H1 (cell line): ENCODE results near the gene RRM2. TPM values are rescaled to one million over a fixed set of nuclear protein-coding genes. Genes with fewer than 3 reads are reported as not detected.
A peak's percentile ranks its signal among the peaks of the same experiment; 100 is the strongest.

Source experiments
- CTCF ChIA-PET: fragments of 300-600 bp; sonication (Branson Sonifier 250); formaldehyde crosslinking; loops from one replicate; lab custom pipeline; 2021; ENCODE audit not compliant: partially characterized antibody; lab: Charles Lee
- POLR2A ChIA-PET: fragments of 300-600 bp; sonication (Branson Sonifier 250); formaldehyde crosslinking; loops from one replicate; lab custom pipeline; 2021; ENCODE audit warnings: inconsistent platforms; ENCODE audit not compliant: partially characterized antibody; lab: Charles Lee
- DNase-seq, 2 experiments: peaks; one replicate each; pipeline versions ENCODE4 v3.0.0 to v3.0.0-alpha.2; 2010 to 2022; ENCODE audit warnings: low spot score in 2 of 2, low read depth in 1 of 2, mixed read lengths in 1 of 2
- FAIRE-seq: peaks from 2 replicates; lab custom pipeline; 2011; peaks lifted over from hg19 to GRCh38; lab: Jason Lieb, UNC
- H2AFZ ChIP-seq: 2 replicates; pipeline ENCODE4 v1.8.1; 2012; ENCODE audit warnings: low read length, inconsistent platforms
- H2AK5ac ChIP-seq: 2 replicates; pipeline ENCODE4 v1.6.1; 2013; ENCODE audit warnings: low read depth, low read length
- H2BK120ac ChIP-seq: replicated peaks from 2 replicates; pipeline ENCODE3; 2013; ENCODE audit warnings: low read depth, low read length, inconsistent platforms
- H2BK12ac ChIP-seq: 2 replicates; pipeline ENCODE4 v1.6.1; 2013; ENCODE audit warnings: low read depth, low read length
- H2BK15ac ChIP-seq: 2 replicates; pipeline ENCODE4 v1.6.1; 2013; ENCODE audit warnings: low read length
- H2BK20ac ChIP-seq: 2 replicates; pipeline ENCODE4 v1.6.1; 2013; ENCODE audit warnings: low read length
- H2BK5ac ChIP-seq: 2 replicates; pipeline ENCODE4 v1.6.1; 2013; ENCODE audit warnings: low read depth, low read length
- H3K14ac ChIP-seq: 2 replicates; pipeline ENCODE4 v1.6.1; 2013; ENCODE audit warnings: inconsistent platforms; ENCODE audit not compliant: insufficient read length
- H3K18ac ChIP-seq: 2 replicates; pipeline ENCODE4 v1.6.1; 2013; ENCODE audit warnings: low read length; ENCODE audit errors: extremely low read depth
- H3K23ac ChIP-seq: 2 replicates; pipeline ENCODE4 v1.6.1; 2013; ENCODE audit warnings: inconsistent platforms; ENCODE audit not compliant: insufficient read length
- H3K23me2 ChIP-seq: 2 replicates; pipeline ENCODE4 v1.6.1; 2013; ENCODE audit warnings: low read depth, low read length
- H3K27ac ChIP-seq: 2 replicates; pipeline ENCODE4 v1.6.1; 2011; ENCODE audit warnings: low read depth, low read length, inconsistent platforms
- H3K27me3 ChIP-seq, 4 experiments: replicated peaks in 1 of 4; 1 replicate in 1 of 4; 2 replicates in 3 of 4; pipeline versions ENCODE4 v1.6.1 to v1.8.1; 2011 to 2013; ENCODE audit warnings: low read length in 3 of 4, mild to moderate bottlenecking in 3 of 4, inconsistent platforms in 2 of 4, mixed read lengths in 2 of 4, moderate library complexity in 1 of 4; ENCODE audit not compliant: control insufficient read depth in 3 of 4, insufficient read depth in 3 of 4; ENCODE audit errors: extremely low read depth in 1 of 4
- H3K36me3 ChIP-seq, 4 experiments: 2 replicates each; pipeline versions ENCODE4 v1.6.1 to v1.8.1; 2011 to 2013; ENCODE audit warnings: mild to moderate bottlenecking in 4 of 4, low read length in 3 of 4, moderate library complexity in 2 of 4, control low read depth in 1 of 4, inconsistent platforms in 1 of 4; ENCODE audit not compliant: insufficient read depth in 4 of 4, control insufficient read depth in 2 of 4
- H3K4ac ChIP-seq: replicated peaks from 2 replicates; pipeline ENCODE3; 2013; ENCODE audit warnings: low read length, low read depth, mixed read lengths, inconsistent platforms; ENCODE audit not compliant: insufficient read length
- H3K4me1 ChIP-seq, 4 experiments: replicated peaks in 1 of 4; 1 replicate in 1 of 4; 2 replicates in 3 of 4; pipeline versions ENCODE4 v1.6.1 to v1.8.1; 2011 to 2013; ENCODE audit warnings: low read length in 3 of 4, inconsistent platforms in 2 of 4, mixed read lengths in 1 of 4; ENCODE audit not compliant: insufficient read depth in 4 of 4, control insufficient read depth in 3 of 4
- H3K4me2 ChIP-seq, 2 experiments: 2 replicates each; pipeline versions ENCODE4 v1.6.1 to v1.8.1; 2011 to 2013; ENCODE audit warnings: low read depth in 2 of 2, low read length in 2 of 2, control low read depth in 1 of 2, inconsistent platforms in 1 of 2, mild to moderate bottlenecking in 1 of 2; ENCODE audit not compliant: insufficient read depth in 1 of 2
- H3K4me3 ChIP-seq, 4 experiments: fragments of 200-600, 300-600 bp in 1 of 4; sonication (generic), shearing (Covaris generic), sonication (Bioruptor Twin) in 1 of 4; 2 replicates each; pipeline versions ENCODE4 v1.5.1 to v1.8.1; 2011 to 2016; ENCODE audit warnings: low read length in 4 of 4, low read depth in 3 of 4, control low read depth in 2 of 4, inconsistent platforms in 2 of 4, mild to moderate bottlenecking in 2 of 4, mixed read lengths in 1 of 4, moderate library complexity in 1 of 4; ENCODE audit not compliant: insufficient read depth in 2 of 4; ENCODE audit errors: extremely low read depth in 1 of 4
- H3K56ac ChIP-seq: replicated peaks from 2 replicates; pipeline ENCODE3; 2013; ENCODE audit warnings: low read depth, mild to moderate bottlenecking, mixed read lengths, low read length, inconsistent platforms; ENCODE audit not compliant: insufficient read length
- H3K79me1 ChIP-seq: 2 replicates; pipeline ENCODE4 v1.6.1; 2013; ENCODE audit warnings: low read depth, low read length, control low read depth
- H3K79me2 ChIP-seq, 2 experiments: 2 replicates each; pipeline versions ENCODE4 v1.6.1 to v1.8.1; 2012 to 2013; ENCODE audit warnings: low read length in 2 of 2, mild to moderate bottlenecking in 2 of 2, inconsistent platforms in 1 of 2; ENCODE audit not compliant: insufficient read depth in 2 of 2, control insufficient read depth in 1 of 2
- H3K9ac ChIP-seq, 4 experiments: replicated peaks in 1 of 4; 1 replicate in 1 of 4; 2 replicates in 3 of 4; pipeline versions ENCODE4 v1.6.1 to v1.8.1; 2011 to 2013; ENCODE audit warnings: low read depth in 3 of 4, low read length in 3 of 4, control low read depth in 2 of 4, mild to moderate bottlenecking in 2 of 4, moderate library complexity in 2 of 4, inconsistent platforms in 1 of 4; ENCODE audit errors: extremely low read depth in 1 of 4
- H3K9me3 ChIP-seq, 2 experiments: 2 replicates each; pipeline versions ENCODE4 v1.6.1 to v1.8.1; 2012 to 2013; ENCODE audit warnings: mild to moderate bottlenecking in 2 of 2, moderate library complexity in 2 of 2, control low read depth in 1 of 2, inconsistent platforms in 1 of 2, low read depth in 1 of 2, low read length in 1 of 2, mixed read lengths in 1 of 2; ENCODE audit not compliant: insufficient read depth in 2 of 2
- H4K20me1 ChIP-seq, 2 experiments: replicated peaks in 1 of 2; 2 replicates each; pipeline versions ENCODE3 to v1.8.1; 2011 to 2013; ENCODE audit warnings: inconsistent platforms in 2 of 2, low read length in 2 of 2, mild to moderate bottlenecking in 1 of 2; ENCODE audit not compliant: insufficient read depth in 2 of 2, control insufficient read depth in 1 of 2
- H4K5ac ChIP-seq: 2 replicates; pipeline ENCODE4 v1.6.1; 2013; ENCODE audit warnings: low read length, low read depth, mixed read lengths, inconsistent platforms; ENCODE audit not compliant: insufficient read length
- H4K8ac ChIP-seq: 2 replicates; pipeline ENCODE4 v1.8.0; 2013; ENCODE audit warnings: mild to moderate bottlenecking, moderate library complexity, low read length, inconsistent platforms; ENCODE audit not compliant: insufficient read depth; ENCODE audit errors: extremely low read depth
- H4K91ac ChIP-seq: replicated peaks from 2 replicates; pipeline ENCODE3; 2013; ENCODE audit warnings: low read length, mixed read lengths, inconsistent platforms; ENCODE audit not compliant: insufficient read length
- EP300 ChIP-seq, 2 experiments: IDR thresholded peaks; 1 replicate in 1 of 2; 2 replicates in 1 of 2; pipeline ENCODE4 v1.6.1; 2011 to 2012; ENCODE audit warnings: low read depth in 2 of 2, low read length in 2 of 2, mild to moderate bottlenecking in 2 of 2, borderline replicate concordance in 1 of 2, inconsistent platforms in 1 of 2, moderate library complexity in 1 of 2
- MAFK ChIP-seq: IDR thresholded peaks from 2 replicates; pipeline ENCODE4 v1.6.1; 2012; ENCODE audit warnings: low read depth, mild to moderate bottlenecking, improper control_type of control experiment, low read length
- TAF7 ChIP-seq: optimal IDR thresholded peaks from 2 replicates; pipeline ENCODE3; 2011; ENCODE audit warnings: low read depth, mild to moderate bottlenecking, inconsistent platforms, low read length, moderate library complexity, borderline replicate concordance
- WGBS, 2 experiments: shearing (Covaris generic) in 1 of 2; methylation state at CpG; one replicate each; pipeline versions ENCODE4 v1.1.6 to v1.1.7; 2013 to 2015; ENCODE audit warnings: low lambda C conversion rate in 2 of 2, mixed read lengths in 2 of 2, inconsistent platforms in 1 of 2, low coverage in 1 of 2, missing lambda C conversion rate in 1 of 2; ENCODE audit not compliant: insufficient replicate concordance in 2 of 2, insufficient coverage in 1 of 2, insufficient read length in 1 of 2; ENCODE audit errors: extremely low coverage in 1 of 2, missing lambda C conversion rate in 1 of 2; 5-methylcytosine and 5-hydroxymethylcytosine counted together
- polyA plus RNA-seq, 7 experiments: library from polyadenylated mRNA; depleted of rRNA in 3 of 7; stranded (reverse) in 5 of 7; unstranded in 2 of 7; fragments of >200 nt in 5 of 7; fragments of 200-250 nt in 2 of 7; gene quantifications; 1 replicate in 5 of 7; 2 replicates in 1 of 7; 4 replicates in 1 of 7; pipeline versions ENCODE4 v1.2.1 to v1.2.3, GENCODE V29; 2011 to 2013; ENCODE audit warnings: missing spikeins in 2 of 7, mixed read lengths in 2 of 7
- total RNA-seq: library from RNA; stranded (reverse); fragmentation: NEBNext Ultra II Directional; extraction: Animal tissue kit (Norgen Biotek cat#: 25700); gene quantifications from 2 replicates; pipeline ENCODE4 v1.2.1, GENCODE V29; 2021

RRM2 gene
- total and polyA plus RNA-seq, 2 of the 8 experiments (the other 6 are each of a cell fraction or from before 2014, with no cell fraction given), result 37.7 to 215 TPM

- H4K91ac ChIP-seq, result no peak overlapping the region
- H3K4ac ChIP-seq, result no peak overlapping the region
- 2% methylated on average over 18 of the region's 18 CpGs; no CpG with 5 or more reads in 1 of the 2 experiments for WGBS, 2 experiments
- TF ChIP-seq EP300 (IDR thresholded peaks at IDR 0.05; ENCODE audit: borderline replicate concordance in 1 of 2, low read depth in 2 of 2, low read length in 2 of 2) (no peak), TAF7 (no peak), MAFK (no peak)
- FAIRE-seq (no peak), DNase-seq (no peak)
- peaks cover 12 to 47% (median 34%) of the 10 kb centered on the region in 4 experiments for H3K36me3 ChIP-seq
- no peaks in the 10 kb centered on the region for H3K27me3 ChIP-seq
- H3K23me2 ChIP-seq, result peaks cover 13% of the 10 kb centered on the region
- peaks cover 1 to 5% (median 4%) of the 10 kb centered on the region in 4 experiments; a peak in 5 of 7 replicates for H3K4me1 ChIP-seq
- no peak overlapping the region for H2BK15ac ChIP-seq
- no peak overlapping the region for H3K23ac ChIP-seq
- H3K4me2 ChIP-seq, result peak overlapping the region; percentile 79 to 92
- peaks cover 0 to 38% of the 10 kb centered on the region in 2 experiments; a peak in 3 of 4 replicates for H3K79me2 ChIP-seq
- peak overlapping the region; percentile 94 for H4K5ac ChIP-seq
- H2BK20ac ChIP-seq, result no peak overlapping the region
- peaks cover 9% of the 10 kb centered on the region for H3K79me1 ChIP-seq
- no peak overlapping the region for H2AFZ ChIP-seq
- no peak overlapping the region for H2BK120ac ChIP-seq
- H4K8ac ChIP-seq, result no peak overlapping the region
- peak overlapping the region; percentile 93 for H3K56ac ChIP-seq
- POLR2A ChIA-PET, result interaction anchor here (0.7 to 8.9 kb wide), 8 partner anchors 11 to 44 kb away, joined by 3 to 87 read pairs (median 7); partner anchors contain the start of gene CYS1
- H3K9ac ChIP-seq, result peak overlapping the region; percentile 93 to 96 (median 94)
- H3K18ac ChIP-seq, result peak overlapping the region; percentile 94; the same call in 1 of the 2 replicates
- H4K20me1 ChIP-seq, result peaks cover 6 to 16% of the 10 kb centered on the region in 2 experiments
- H3K9me3 ChIP-seq, result no peaks in the 10 kb centered on the region
- peak overlapping the region; percentile 85 to 96 (median 88) for H3K4me3 ChIP-seq
- H2BK12ac ChIP-seq, result no peak overlapping the region
- 0 out of 2 replicates have a peak overlapping the region, but pooled peaks have one; percentile 88 for H2BK5ac ChIP-seq
- CTCF ChIA-PET, result interaction anchor here (0.6 to 12.5 kb wide), 9 partner anchors 19 to 312 kb away, joined by 3 to 141 read pairs (median 4); no protein-coding TSS in a partner anchor
- peak overlapping the region; percentile 85; the same call in 1 of the 2 replicates for H3K27ac ChIP-seq
- H2AK5ac ChIP-seq, result no peak overlapping the region
- no peak overlapping the region for H3K14ac ChIP-seq
Measured at GRCh38 chr2:10123281-10123680, 742 bp downstream of the RRM2 start.
